GM18520 (cell line): Measurements from ENCODE around the gene FCRLB.
A peak's percentile ranks its signal among the peaks of the same experiment; 100 is the strongest.
"Not testable (repeated sequence)": the region's sequence is repeated elsewhere in the genome, so short reads cannot be mapped to it uniquely, and the experiment has no call there.

Experiments
- ATAC-seq: cut with Tn5 transposase; IDR thresholded peaks from one replicate; pipeline ENCODE4 v1.9.1; 2021; ENCODE audit not compliant: unreplicated experiment

The FCRLB gene

DNA sequence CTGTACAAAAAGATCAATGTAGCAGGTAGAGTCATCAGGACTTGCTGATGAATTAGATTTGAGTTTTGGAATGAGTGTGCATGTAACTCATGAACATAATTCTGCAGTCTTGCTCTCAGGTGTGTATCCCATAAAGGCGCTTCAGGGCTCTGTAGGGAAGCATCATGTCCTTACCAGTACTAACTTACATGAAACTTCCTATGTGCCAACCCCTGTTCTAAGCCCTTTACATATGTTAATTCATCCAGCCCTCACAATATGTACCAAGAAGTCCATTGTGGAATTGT, 2.1 kb upstream of the FCRLB start:
- no peak for ATAC-seq

GRCh38 chr1:161720422-161720821, 922 bp upstream of the FCRLB start:
- ATAC-seq: no peak

GRCh38 chr1:161721738-161722343, 497 bp downstream of the FCRLB start:
- ATAC-seq: no peak

DNA sequence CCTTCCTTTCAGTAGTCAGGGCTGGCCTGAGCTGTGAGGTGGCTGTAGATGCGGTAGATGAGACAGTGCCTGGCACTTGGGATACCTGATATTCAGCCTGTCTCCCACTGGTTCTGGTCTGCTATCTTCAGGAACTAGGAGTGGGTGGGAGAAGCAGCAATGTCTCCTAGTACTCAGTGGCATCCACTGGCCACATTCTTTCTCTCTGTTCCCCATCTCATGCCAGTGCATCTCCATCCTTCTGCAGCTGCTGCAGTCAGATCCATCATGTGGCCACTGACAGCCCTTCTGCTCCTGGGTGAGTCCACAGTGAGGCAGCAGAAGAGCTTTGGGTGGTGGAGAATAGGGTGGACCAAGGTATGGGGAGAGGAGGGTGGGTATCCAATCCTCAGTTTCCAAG, 1.1 kb downstream of the FCRLB start:
- no peak for ATAC-seq

- no peak for ATAC-seq
Observed at GRCh38 chr1:161723459-161724141, 2.3 kb downstream of the FCRLB start.

GRCh38 chr1:161725258-161725907, 4.0 kb downstream of the FCRLB start:
- not testable (repeated sequence) for ATAC-seq

DNA sequence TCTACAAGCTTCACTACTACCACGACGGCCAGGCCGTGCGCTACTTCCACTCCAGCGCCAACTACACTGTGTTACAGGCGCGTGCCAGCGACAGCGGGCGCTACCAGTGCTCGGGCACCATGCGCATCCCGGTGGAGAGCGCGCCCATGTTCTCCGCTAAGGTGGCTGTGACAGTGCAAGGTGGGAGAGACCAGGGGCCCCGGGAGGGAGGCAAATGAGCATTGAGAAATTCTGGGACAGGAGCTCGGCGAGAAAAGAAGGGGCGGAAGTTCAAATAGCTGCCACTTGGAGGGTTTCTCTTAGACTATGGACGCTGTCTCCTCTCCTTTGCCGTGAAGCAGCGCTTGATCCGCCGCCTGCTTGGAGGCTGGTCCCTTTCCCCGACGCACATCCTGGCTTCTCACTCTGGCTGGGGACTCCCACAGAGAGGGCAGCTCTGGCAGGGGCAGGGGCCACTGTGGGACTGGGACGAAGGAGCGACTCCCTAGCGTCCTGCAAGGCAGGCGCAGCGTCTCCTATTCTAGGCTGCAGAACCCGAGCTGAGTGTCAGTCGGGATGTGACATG, 4.6 kb downstream of the FCRLB start:
- ATAC-seq: no peak

- peak; percentile 37 for ATAC-seq
Observed at GRCh38 chr1:161726473-161727255, 5.3 kb downstream of the FCRLB start.

GRCh38 chr1:161727256-161727924, 6.0 kb downstream of the FCRLB start:
- ATAC-seq: peak; percentile 17

- ATAC-seq: no peak
Observed at GRCh38 chr1:161728376-161729226, 7.3 kb downstream of the FCRLB start.

- no peak for ATAC-seq
Observed at GRCh38 chr1:161730050-161730564, 8.8 kb downstream of the FCRLB start.

GRCh38 chr1:161731241-161731640, 9.9 kb downstream of the FCRLB start:
- ATAC-seq: no peak

- ATAC-seq: no peak
Observed at GRCh38 chr1:161731981-161732718, 10.8 kb downstream of the FCRLB start.

DNA sequence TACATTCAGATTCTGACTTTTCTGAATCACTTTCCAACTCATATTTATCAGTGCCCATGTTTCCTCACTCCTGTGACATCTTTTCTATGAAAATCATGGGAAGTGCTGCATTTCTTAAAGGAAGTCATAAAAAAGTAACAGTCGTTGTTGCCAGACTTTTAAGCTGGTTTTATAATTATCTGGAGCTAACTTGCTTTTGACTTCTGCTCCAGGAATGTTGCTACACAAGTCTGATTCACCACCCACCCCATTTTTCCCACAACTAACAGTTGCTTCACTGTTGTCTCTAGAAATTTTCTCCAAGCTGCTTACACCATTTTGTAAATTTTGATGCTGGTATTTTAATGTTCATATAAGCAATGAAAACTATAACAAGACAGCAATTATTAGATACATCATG, 12.2 kb downstream of the FCRLB start:
- no peak for ATAC-seq

GRCh38 chr1:161735837-161736236, 14.5 kb downstream of the FCRLB start:
- ATAC-seq: no peak

DNA sequence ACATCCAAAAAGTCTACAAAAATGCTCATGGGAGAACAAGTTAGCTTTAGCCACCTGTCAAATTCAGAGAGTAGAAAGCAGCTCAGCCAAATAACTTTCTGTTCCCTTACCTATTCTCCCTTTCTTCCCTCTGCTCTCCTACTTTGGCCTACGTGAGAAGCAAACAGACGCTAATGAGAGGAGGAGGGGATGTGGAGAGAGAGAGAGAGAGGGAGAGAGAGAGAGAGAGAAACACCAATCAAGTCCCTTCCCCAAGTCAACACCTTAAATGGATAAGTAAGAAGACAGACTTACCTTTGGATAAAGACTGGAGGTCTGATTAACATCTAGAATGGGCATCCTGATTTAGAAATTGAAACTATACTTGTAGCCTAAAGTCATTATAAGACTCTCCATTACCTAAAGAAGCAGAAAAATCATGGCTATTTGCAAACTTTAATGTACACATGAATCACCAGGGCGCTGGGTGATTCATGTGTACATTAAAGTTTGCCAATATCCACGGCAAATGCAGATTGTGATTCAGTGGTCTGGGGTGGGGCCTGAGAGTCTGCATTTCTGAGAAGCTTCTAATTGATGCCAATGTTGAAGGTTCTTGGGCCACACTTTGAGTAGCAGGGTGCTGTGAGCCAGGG, 15.1 kb downstream of the FCRLB start:
- ATAC-seq: no peak

DNA sequence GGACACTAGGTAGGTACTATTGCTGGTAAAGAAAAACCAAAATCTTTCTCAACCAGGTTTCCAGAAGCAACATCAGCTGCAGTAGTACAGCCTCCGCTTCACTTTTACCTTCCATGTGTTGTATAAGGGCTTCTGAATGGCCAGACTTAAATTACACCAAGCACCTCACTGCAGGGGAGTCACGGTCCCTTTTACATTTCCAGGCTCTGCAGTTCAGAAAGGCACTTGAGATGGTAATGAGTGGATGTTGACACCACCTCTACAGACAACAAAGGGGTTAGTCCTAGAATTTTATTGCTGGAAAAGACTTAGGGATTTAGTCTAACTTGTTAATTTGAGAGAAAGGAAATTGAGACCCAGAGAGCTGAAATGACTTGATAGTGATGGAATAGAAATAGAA, 16.3 kb downstream of the FCRLB start:
- no peak for ATAC-seq

DNA sequence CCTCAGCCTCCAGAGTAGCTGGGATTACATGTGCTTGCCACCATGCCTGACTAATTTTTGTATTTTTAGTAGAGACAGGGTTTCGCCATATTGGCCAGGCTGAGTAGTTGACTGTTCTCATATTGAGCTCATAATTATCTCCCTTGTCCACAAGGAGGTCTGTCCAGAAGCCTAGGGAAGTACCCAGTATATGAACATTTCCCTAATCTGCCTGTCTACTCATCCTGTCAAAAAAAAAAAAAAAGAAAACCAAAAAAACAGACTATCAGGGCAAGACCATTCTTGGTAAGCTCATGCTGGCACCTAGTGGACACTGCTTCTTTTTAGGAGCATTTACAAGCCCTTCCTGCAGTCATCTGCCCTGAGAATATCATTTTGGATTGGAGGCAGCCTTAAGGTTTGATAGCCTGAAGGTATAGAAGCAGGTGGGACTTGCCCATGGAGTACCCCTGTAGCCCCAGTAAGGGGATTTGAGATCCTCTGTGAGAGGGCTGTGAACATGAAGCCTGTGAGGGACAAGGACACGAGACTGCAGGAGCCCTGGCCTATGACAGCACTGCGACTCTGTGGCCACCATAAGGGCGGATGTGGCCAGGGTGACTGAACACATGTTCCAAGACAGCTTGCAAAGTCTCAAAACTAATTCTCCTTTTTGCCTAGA, 17.4 kb downstream of the FCRLB start:
- peak; percentile 47 for ATAC-seq
